ENCODE measurements around the gene SYK.

Gene SYK

GRCh38 chr9:90825586-90825985, 24.0 kb downstream of the SYK start:
- no peak for DNase-seq (ENCODE audit: low read depth)

- DNase-seq (ENCODE audit: low read depth): no peak
Measured at GRCh38 chr9:90826326-90827020, 24.9 kb downstream of the SYK start.

- no peak for DNase-seq (ENCODE audit: low read depth)
Measured at GRCh38 chr9:90827181-90827871, 25.7 kb downstream of the SYK start.

GRCh38 chr9:90830051-90830450, 28.4 kb downstream of the SYK start:
- no peak for DNase-seq (ENCODE audit: low read depth)

- DNase-seq (ENCODE audit: low read depth): no peak
Measured at GRCh38 chr9:90830977-90831376, 29.4 kb downstream of the SYK start.

- no peak for DNase-seq (ENCODE audit: low read depth)
Measured at GRCh38 chr9:90832261-90832660, 30.6 kb downstream of the SYK start.

- DNase-seq (ENCODE audit: low read depth): no peak
Measured at GRCh38 chr9:90834828-90835595, 33.4 kb downstream of the SYK start.

GRCh38 chr9:90836411-90837080, 34.9 kb downstream of the SYK start:
- DNase-seq (ENCODE audit: low read depth): no peak

- no peak for DNase-seq (ENCODE audit: low read depth)
Measured at GRCh38 chr9:90838098-90838497, 36.5 kb downstream of the SYK start.

GRCh38 chr9:90838581-90839154, 37.0 kb downstream of the SYK start:
- DNase-seq (ENCODE audit: low read depth): no peak

GRCh38 chr9:90839183-90839728, 37.6 kb downstream of the SYK start:
- no peak for DNase-seq (ENCODE audit: low read depth)

- no peak for DNase-seq (ENCODE audit: low read depth)
Measured at GRCh38 chr9:90840696-90841095, 39.1 kb downstream of the SYK start.

- no peak for DNase-seq (ENCODE audit: low read depth)
Measured at GRCh38 chr9:90841213-90841612, 39.6 kb downstream of the SYK start.

GRCh38 chr9:90841615-90842014, 40.0 kb downstream of the SYK start:
- no peak for DNase-seq (ENCODE audit: low read depth)

- no peak for DNase-seq (ENCODE audit: low read depth)
Measured at GRCh38 chr9:90842176-90842777, 40.7 kb downstream of the SYK start.

- DNase-seq (ENCODE audit: low read depth): no peak
Measured at GRCh38 chr9:90842996-90843395, 41.4 kb downstream of the SYK start.

GRCh38 chr9:90843525-90843924, 41.9 kb downstream of the SYK start:
- no peak for DNase-seq (ENCODE audit: low read depth)

- DNase-seq (ENCODE audit: low read depth): no peak
Measured at GRCh38 chr9:90844326-90844725, 42.7 kb downstream of the SYK start.

GRCh38 chr9:90846770-90847419, 45.3 kb downstream of the SYK start:
- no peak for DNase-seq (ENCODE audit: low read depth)

GRCh38 chr9:90847971-90848370, 46.4 kb downstream of the SYK start:
- no peak for DNase-seq (ENCODE audit: low read depth)

GRCh38 chr9:90848866-90849265, 47.2 kb downstream of the SYK start:
- no peak for DNase-seq (ENCODE audit: low read depth)

Measured in stimulated activated CD4-positive, alpha-beta T cell treated with anti-CD3 and anti-CD28 coated beads, Interleukin-2, amount 100 ng/mL, for 4 hours (primary cell).